Body of pancreas (tissue), 4 donors: ENCODE measurements around the gene PDE8B. TPM values are rescaled to one million over a fixed set of nuclear protein-coding genes. Genes with fewer than 3 reads are reported as not detected.
A peak's percentile ranks its signal among the peaks of the same experiment; 100 is the strongest.

ENCODE experiments used
- ATAC-seq: fragments of 150-250 bp; one replicate; pipeline ENCODE4 v1.9.1; 2016
- DNase-seq, 4 donors: peaks; one replicate each; pipeline ENCODE4 v3.0.0-alpha.2; 2019
- H3K27ac ChIP-seq, 4 donors: fragments of 200-600 bp; sonication (generic); 1 replicate in 3 of 4; 2 replicates in 1 of 4; pipeline versions ENCODE4 v1.5.1 to v1.6.1; 2016 to 2019; ENCODE audit warnings: mild to moderate bottlenecking in 1 of 4, mixed read lengths in 1 of 4, moderate library complexity in 1 of 4
- H3K27me3 ChIP-seq, 2 donors: fragments of 200-600 bp; sonication (generic); one replicate each; pipeline ENCODE4 v1.6.0; 2016; ENCODE audit warnings: mild to moderate bottlenecking in 1 of 2
- H3K36me3 ChIP-seq, 2 donors: fragments of 200-600 bp; sonication (generic); replicated peaks in 1 of 2; 2 replicates each; pipeline ENCODE4 v1.5.1; 2016; ENCODE audit warnings: low read depth in 2 of 2; ENCODE audit not compliant: insufficient read depth in 1 of 2
- H3K4me1 ChIP-seq: fragments of 200-600 bp; sonication (generic); one replicate; pipeline ENCODE4 v1.6.0; 2016
- H3K4me3 ChIP-seq, 2 donors: fragments of 200-600 bp; sonication (generic); 1 replicate in 1 of 2; 2 replicates in 1 of 2; pipeline ENCODE4 v1.5.1; 2016 to 2019
- H3K9me3 ChIP-seq, 3 donors: fragments of 200-600 bp; sonication (generic); 1 replicate in 2 of 3; 2 replicates in 1 of 3; pipeline ENCODE4 v1.5.1; 2016
- CTCF ChIP-seq, 7 experiments: fragments of 450-650 bp in 4 of 7; fragments of 200-600 bp in 3 of 7; sonication (generic) in 3 of 7; IDR thresholded peaks; one replicate each; pipeline ENCODE4 v1.5.1; 2016 to 2019; ENCODE audit warnings: antibody characterized with exemption in 7 of 7
- POLR2A ChIP-seq, 3 donors: fragments of 450-650 bp; IDR thresholded peaks; one replicate each; pipeline ENCODE4 v1.6.1; 2016; ENCODE audit warnings: antibody characterized with exemption in 3 of 3, mild to moderate bottlenecking in 2 of 3
- WGBS, 2 donors: methylation state at CpG; one replicate each; pipeline ENCODE4 v1.1.5; 2017; 5-methylcytosine and 5-hydroxymethylcytosine counted together
- intact Hi-C: fragments of 100-400 bp; cut with DNase I; formaldehyde crosslinking; loops from one replicate; pipeline ENCODE4 v1.15.1; 2023
- total RNA-seq, 2 donors: library from RNA; depleted of rRNA; stranded (reverse); fragments of >200 nt; gene quantifications; one replicate each; pipeline ENCODE4 v1.1.0, GENCODE V29; 2016

The PDE8B gene
- total RNA-seq, 2 donors from 2014 or later: 8.3 to 15.8 TPM

GRCh38 chr5:77302247-77302646 lies 91.8 kb downstream of the PDE8B start:
- Histone ChIP-seq H3K4me1 (no peaks in the 10 kb centered on the region), H3K36me3 (no peaks in the 10 kb centered on the region), H3K27me3 (no peaks in the 10 kb centered on the region), H3K4me3 (no peak overlapping the region), H3K27ac (no peak overlapping the region), H3K9me3 (no peaks in the 10 kb centered on the region)
- TF ChIP-seq POLR2A (IDR thresholded peaks at IDR 0.05): no peak
- no peak for TF ChIP-seq CTCF (IDR thresholded peaks at IDR 0.05)
- DNase-seq (no peak), ATAC-seq (no peak)
- 80 to 82% methylated on average over 5 of the region's 5 CpGs for WGBS, 2 donors
- intact Hi-C loops: no loop called here

- DNase-seq (no peak), ATAC-seq (no peak)
- Histone ChIP-seq H3K36me3 (no peaks in the 10 kb centered on the region), H3K9me3 (no peaks in the 10 kb centered on the region), H3K27ac (no peak overlapping the region), H3K4me3 (no peak overlapping the region), H3K4me1 (no peaks in the 10 kb centered on the region), H3K27me3 (no peaks in the 10 kb centered on the region)
- intact Hi-C loops: no loop called here
- TF ChIP-seq POLR2A (IDR thresholded peaks at IDR 0.05): no peak
- no peak for TF ChIP-seq CTCF (IDR thresholded peaks at IDR 0.05)
- 77 to 82% methylated on average over 3 of the region's 3 CpGs for WGBS, 2 donors
These were observed 92.2 kb downstream of the PDE8B start for GRCh38 chr5:77302653-77303052.

GRCh38 chr5:77304388-77304787 lies 93.9 kb downstream of the PDE8B start:
- no peak overlapping the region for H3K4me3 ChIP-seq
- H3K36me3 ChIP-seq: no peaks in the 10 kb centered on the region
- intact Hi-C loops: no loop called here
- H3K27ac ChIP-seq: no peak overlapping the region
- no peaks in the 10 kb centered on the region for H3K27me3 ChIP-seq
- no peaks in the 10 kb centered on the region for H3K9me3 ChIP-seq
- ATAC-seq (no peak), DNase-seq (no peak)
- WGBS, 2 donors: 69 to 83% methylated on average over 1 of the region's 1 CpG
- TF ChIP-seq POLR2A (IDR thresholded peaks at IDR 0.05) (no peak), CTCF (IDR thresholded peaks at IDR 0.05) (no peak)
- no peaks in the 10 kb centered on the region for H3K4me1 ChIP-seq

GRCh38 chr5:77305222-77305846 lies 94.9 kb downstream of the PDE8B start:
- H3K27ac ChIP-seq: no peak overlapping the region
- H3K9me3 ChIP-seq: no peaks in the 10 kb centered on the region
- 48 to 60% methylated on average over 2 of the region's 2 CpGs for whole genome bisulfite sequencing, 2 donors
- no peaks in the 10 kb centered on the region for H3K27me3 ChIP-seq
- no peak overlapping the region for H3K4me3 ChIP-seq
- intact Hi-C loops: no loop called here
- no peaks in the 10 kb centered on the region for H3K4me1 ChIP-seq
- no peaks in the 10 kb centered on the region for H3K36me3 ChIP-seq
- ATAC-seq (no peak), DNase-seq (peak in 2 of 4 donors; percentile 22 to 26)
- TF ChIP-seq CTCF (IDR thresholded peaks at IDR 0.05) (no peak), POLR2A (IDR thresholded peaks at IDR 0.05) (no peak)

GRCh38 chr5:77305956-77306355 lies 95.5 kb downstream of the PDE8B start:
- WGBS, 2 donors: 71 to 90% methylated on average over 3 of the region's 3 CpGs
- H3K9me3 ChIP-seq: no peaks in the 10 kb centered on the region
- no peaks in the 10 kb centered on the region for H3K4me1 ChIP-seq
- TF ChIP-seq POLR2A (IDR thresholded peaks at IDR 0.05): no peak
- no peak for TF ChIP-seq CTCF (IDR thresholded peaks at IDR 0.05)
- DNase-seq (no peak), ATAC-seq (no peak)
- no peak overlapping the region for H3K4me3 ChIP-seq
- no peaks in the 10 kb centered on the region for H3K36me3 ChIP-seq
- H3K27me3 ChIP-seq: no peaks in the 10 kb centered on the region
- intact Hi-C loops: no loop called here
- no peak overlapping the region for H3K27ac ChIP-seq
